IMR-90 (cell line): ENCODE results near the gene C1QTNF5.
A peak's percentile ranks its signal among the peaks of the same experiment; 100 is the strongest.

Experiments used
- BHLHE40 ChIP-seq: fragments of 150-350 bp; IDR thresholded peaks from 2 replicates; pipeline ENCODE4 v1.6.1; 2016; ENCODE audit warnings: mild to moderate bottlenecking, low read depth, low read length
- CEBPB ChIP-seq: IDR thresholded peaks from 2 replicates; pipeline ENCODE4 v1.6.1; 2012; ENCODE audit warnings: low read depth, low read length, improper control_type of control experiment
- FOS ChIP-seq: fragments of 150-350 bp; IDR thresholded peaks from 2 replicates; pipeline ENCODE4 v1.6.1; 2016; ENCODE audit warnings: low read depth, low read length
- MAFK ChIP-seq: IDR thresholded peaks from 2 replicates; pipeline ENCODE4 v1.6.1; 2012; ENCODE audit warnings: low read depth, low read length, improper control_type of control experiment
- MAZ ChIP-seq: IDR thresholded peaks from 2 replicates; pipeline ENCODE4 v1.6.1; 2012; ENCODE audit warnings: low read depth, mild to moderate bottlenecking, low read length, improper control_type of control experiment, moderate library complexity, borderline replicate concordance
- MXI1 ChIP-seq: IDR thresholded peaks from 2 replicates; pipeline ENCODE4 v1.6.1; 2012; ENCODE audit warnings: low read depth, mild to moderate bottlenecking, low read length, moderate library complexity, borderline replicate concordance
- NFE2L2 ChIP-seq: fragments of 150-350 bp; IDR thresholded peaks from 2 replicates; pipeline ENCODE4 v1.6.1; 2016; ENCODE audit warnings: low read depth, mild to moderate bottlenecking, low read length
- POLR2A ChIP-seq: IDR thresholded peaks from 2 replicates; pipeline ENCODE4 v1.6.1; 2012; ENCODE audit warnings: mild to moderate bottlenecking, low read depth, low read length
- RAD21 ChIP-seq: IDR thresholded peaks from 2 replicates; pipeline ENCODE4 v1.6.1; 2012; ENCODE audit warnings: low read length, improper control_type of control experiment
- RCOR1 ChIP-seq: IDR thresholded peaks from 2 replicates; pipeline ENCODE4 v1.6.1; 2012; ENCODE audit warnings: mild to moderate bottlenecking, low read length, improper control_type of control experiment; ENCODE audit not compliant: insufficient replicate concordance
- SMC3 ChIP-seq: fragments of 150-350 bp; IDR thresholded peaks from 2 replicates; pipeline ENCODE4 v1.6.1; 2016; ENCODE audit warnings: low read depth, mild to moderate bottlenecking, antibody characterized with exemption, low read length, moderate library complexity
- TF ChIP-seq, protein P1 (sequence below): conservative IDR thresholded peaks from 2 replicates; pipeline ENCODE4 v1.5.1; 2012; ENCODE audit warnings: mild to moderate bottlenecking, low read depth, low read length, improper control_type of control experiment
- TF ChIP-seq, protein P2 (sequence below): fragments of 150-350 bp; IDR thresholded peaks from 2 replicates; pipeline ENCODE4 v1.6.1; 2016; ENCODE audit warnings: low read depth, mild to moderate bottlenecking, low read length, moderate library complexity, borderline replicate concordance

DNA sequence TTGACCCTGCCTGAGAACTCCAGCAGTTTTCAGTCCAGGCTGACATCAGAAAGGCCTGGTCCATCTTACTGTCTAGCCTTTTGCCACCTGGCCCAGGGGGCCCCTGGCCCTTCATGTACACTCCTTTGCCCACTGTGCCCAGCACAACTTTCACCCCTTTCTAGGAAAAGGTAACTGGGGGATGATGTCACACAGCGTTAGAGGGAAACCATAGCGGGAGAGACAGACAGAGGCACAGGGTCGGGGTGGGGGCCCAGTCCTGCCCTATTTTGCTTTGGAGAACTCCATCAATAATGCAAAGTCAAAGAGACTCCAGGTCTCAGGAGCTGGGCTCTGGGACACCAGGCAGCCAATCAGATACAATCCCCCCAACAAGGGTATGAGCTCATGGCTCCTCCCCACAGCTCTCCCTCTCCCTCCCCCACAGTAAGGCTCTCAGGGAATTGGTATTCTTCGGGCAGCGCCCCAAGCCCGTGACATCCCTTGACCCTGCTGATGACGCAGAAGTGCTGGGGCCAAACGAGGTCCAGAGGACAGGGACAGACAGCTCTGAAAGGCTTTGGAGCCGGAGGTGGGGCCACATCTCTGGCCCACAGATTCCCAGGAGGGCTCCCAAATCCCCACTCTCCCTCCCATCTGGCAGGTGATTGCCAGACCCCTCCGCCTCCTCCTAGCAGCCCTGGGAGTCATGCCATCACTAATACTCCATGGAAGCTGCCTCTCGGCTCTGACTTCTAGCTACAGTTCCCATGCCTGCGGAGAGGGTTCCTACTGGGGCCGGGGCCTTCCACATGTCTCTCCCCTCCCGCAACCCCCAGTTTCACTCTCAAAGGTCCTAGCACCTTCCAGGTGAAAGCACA is 34.9 kb upstream of the C1QTNF5 start:
- TF ChIP-seq, protein P1, sequence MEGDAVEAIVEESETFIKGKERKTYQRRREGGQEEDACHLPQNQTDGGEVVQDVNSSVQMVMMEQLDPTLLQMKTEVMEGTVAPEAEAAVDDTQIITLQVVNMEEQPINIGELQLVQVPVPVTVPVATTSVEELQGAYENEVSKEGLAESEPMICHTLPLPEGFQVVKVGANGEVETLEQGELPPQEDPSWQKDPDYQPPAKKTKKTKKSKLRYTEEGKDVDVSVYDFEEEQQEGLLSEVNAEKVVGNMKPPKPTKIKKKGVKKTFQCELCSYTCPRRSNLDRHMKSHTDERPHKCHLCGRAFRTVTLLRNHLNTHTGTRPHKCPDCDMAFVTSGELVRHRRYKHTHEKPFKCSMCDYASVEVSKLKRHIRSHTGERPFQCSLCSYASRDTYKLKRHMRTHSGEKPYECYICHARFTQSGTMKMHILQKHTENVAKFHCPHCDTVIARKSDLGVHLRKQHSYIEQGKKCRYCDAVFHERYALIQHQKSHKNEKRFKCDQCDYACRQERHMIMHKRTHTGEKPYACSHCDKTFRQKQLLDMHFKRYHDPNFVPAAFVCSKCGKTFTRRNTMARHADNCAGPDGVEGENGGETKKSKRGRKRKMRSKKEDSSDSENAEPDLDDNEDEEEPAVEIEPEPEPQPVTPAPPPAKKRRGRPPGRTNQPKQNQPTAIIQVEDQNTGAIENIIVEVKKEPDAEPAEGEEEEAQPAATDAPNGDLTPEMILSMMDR: no peak
- TF ChIP-seq BHLHE40 (peak; percentile 68; the same call in 1 of the 2 replicates), RAD21 (no peak), SMC3 (no peak), MAZ (peak; percentile 66), NFE2L2 (no peak), POLR2A (no peak), CEBPB (no peak), MXI1 (no peak), RCOR1 (peak; percentile 44), FOS (0 out of 2 replicates have a peak, but pooled peaks have one; percentile 4), MAFK (no peak)
- TF ChIP-seq, protein P2, sequence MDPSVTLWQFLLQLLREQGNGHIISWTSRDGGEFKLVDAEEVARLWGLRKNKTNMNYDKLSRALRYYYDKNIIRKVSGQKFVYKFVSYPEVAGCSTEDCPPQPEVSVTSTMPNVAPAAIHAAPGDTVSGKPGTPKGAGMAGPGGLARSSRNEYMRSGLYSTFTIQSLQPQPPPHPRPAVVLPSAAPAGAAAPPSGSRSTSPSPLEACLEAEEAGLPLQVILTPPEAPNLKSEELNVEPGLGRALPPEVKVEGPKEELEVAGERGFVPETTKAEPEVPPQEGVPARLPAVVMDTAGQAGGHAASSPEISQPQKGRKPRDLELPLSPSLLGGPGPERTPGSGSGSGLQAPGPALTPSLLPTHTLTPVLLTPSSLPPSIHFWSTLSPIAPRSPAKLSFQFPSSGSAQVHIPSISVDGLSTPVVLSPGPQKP: no peak
